ENCODE data around the gene RNF144A. TPM values are rescaled to one million over a fixed set of nuclear protein-coding genes. Genes with fewer than 3 reads are reported as not detected.

RNF144A gene
- total and polyA plus RNA-seq, 2 donors (not counting 3 experiments of a cell fraction or from before 2014, with no cell fraction given), result 9.7 to 28.8 TPM

DNA sequence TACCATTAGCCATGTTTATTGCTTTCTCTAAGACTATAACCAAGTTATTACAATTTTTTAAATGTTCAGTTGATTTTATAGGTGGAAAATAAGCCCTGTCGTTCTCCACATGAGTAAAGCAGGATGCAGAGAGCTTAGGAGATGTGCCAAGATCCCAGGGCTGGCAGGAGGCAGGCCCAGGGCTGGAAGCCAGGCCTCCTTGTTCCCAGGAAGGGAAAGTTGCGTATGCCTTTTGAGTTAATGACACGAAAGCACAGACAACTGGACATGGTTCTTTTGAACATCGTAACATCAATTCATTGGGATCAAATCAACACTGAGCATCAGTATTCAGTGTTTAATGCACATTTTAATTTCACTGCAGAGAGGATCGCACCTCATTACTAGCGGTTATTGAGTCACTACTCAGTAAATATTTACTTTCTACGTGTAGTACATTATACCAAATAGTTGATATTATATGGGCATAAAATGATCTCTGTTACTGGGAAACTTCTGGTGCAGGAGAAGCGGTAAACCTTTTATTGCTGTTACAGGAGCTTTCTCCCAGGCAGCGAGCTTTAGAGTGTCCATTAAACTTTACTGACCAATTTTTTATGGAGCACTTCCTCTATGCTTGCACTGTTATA, 60.0 kb downstream of the RNF144A start:
- FAIRE-seq (no peak), DNase-seq (ENCODE audit: low read depth, low spot score) (peak; percentile 47)
- Histone ChIP-seq H3K27ac (ENCODE audit: insufficient read depth, low read depth, low read length) (no peak overlapping the region), H3K27me3 (ENCODE audit: control insufficient read depth in 2 of 2, insufficient read depth in 2 of 2, low read length in 2 of 2) (no peaks in the 10 kb centered on the region), H3K79me2 (ENCODE audit: control insufficient read depth, insufficient read depth, low read length) (no peaks in the 10 kb centered on the region), H3K4me1 (ENCODE audit: control insufficient read depth, extremely low read depth, insufficient read depth, low read length) (peaks cover 19% of the 10 kb centered on the region), H3K4me3 (replicated peaks in 1 of 3; ENCODE audit: insufficient read depth in 1 of 3, low read depth in 1 of 3, low read length in 3 of 3) (no peak overlapping the region), H3K9me3 (replicated peaks; ENCODE audit: control insufficient read depth, insufficient read depth, low read length) (no peaks in the 10 kb centered on the region), H2AFZ (ENCODE audit: low read depth, low read length) (no peak overlapping the region), H3K4me2 (ENCODE audit: insufficient read depth, low read length) (no peak overlapping the region), H3K9ac (replicated peaks; ENCODE audit: extremely low read depth, insufficient read depth, low read length) (no peak overlapping the region), H3K9me1 (replicated peaks; ENCODE audit: control insufficient read depth, extremely low read depth, insufficient read depth, low read length) (no peaks in the 10 kb centered on the region), H4K20me1 (replicated peaks; ENCODE audit: control insufficient read depth, extremely low read depth, insufficient read depth, low read length) (no peaks in the 10 kb centered on the region), H3K36me3 (ENCODE audit: control insufficient read depth in 2 of 2, extremely low read depth in 1 of 2, insufficient read depth in 2 of 2, low read length in 2 of 2) (no peaks in the 10 kb centered on the region)
- TF ChIP-seq POLR2AphosphoS5 (IDR thresholded peaks at IDR 0.05; ENCODE audit: insufficient read depth, low read depth, low read length), result no peak
- TF ChIP-seq MYC (IDR thresholded peaks at IDR 0.05; ENCODE audit: low read depth, low read length), result no peak
- TF ChIP-seq JUN (IDR thresholded peaks at IDR 0.05; ENCODE audit: borderline replicate concordance, insufficient read depth, insufficient read length, low read depth), result no peak
- TF ChIP-seq, protein P1, sequence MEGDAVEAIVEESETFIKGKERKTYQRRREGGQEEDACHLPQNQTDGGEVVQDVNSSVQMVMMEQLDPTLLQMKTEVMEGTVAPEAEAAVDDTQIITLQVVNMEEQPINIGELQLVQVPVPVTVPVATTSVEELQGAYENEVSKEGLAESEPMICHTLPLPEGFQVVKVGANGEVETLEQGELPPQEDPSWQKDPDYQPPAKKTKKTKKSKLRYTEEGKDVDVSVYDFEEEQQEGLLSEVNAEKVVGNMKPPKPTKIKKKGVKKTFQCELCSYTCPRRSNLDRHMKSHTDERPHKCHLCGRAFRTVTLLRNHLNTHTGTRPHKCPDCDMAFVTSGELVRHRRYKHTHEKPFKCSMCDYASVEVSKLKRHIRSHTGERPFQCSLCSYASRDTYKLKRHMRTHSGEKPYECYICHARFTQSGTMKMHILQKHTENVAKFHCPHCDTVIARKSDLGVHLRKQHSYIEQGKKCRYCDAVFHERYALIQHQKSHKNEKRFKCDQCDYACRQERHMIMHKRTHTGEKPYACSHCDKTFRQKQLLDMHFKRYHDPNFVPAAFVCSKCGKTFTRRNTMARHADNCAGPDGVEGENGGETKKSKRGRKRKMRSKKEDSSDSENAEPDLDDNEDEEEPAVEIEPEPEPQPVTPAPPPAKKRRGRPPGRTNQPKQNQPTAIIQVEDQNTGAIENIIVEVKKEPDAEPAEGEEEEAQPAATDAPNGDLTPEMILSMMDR (IDR thresholded peaks at IDR 0.05; ENCODE audit: extremely low read depth in 1 of 2, insufficient read depth in 1 of 2, low read depth in 1 of 2, low read length in 2 of 2), result no peak
- TF ChIP-seq GATA2 (IDR thresholded peaks at IDR 0.05; ENCODE audit: insufficient read depth, insufficient read length, low read depth, low read length), result no peak
- TF ChIP-seq, protein P2, sequence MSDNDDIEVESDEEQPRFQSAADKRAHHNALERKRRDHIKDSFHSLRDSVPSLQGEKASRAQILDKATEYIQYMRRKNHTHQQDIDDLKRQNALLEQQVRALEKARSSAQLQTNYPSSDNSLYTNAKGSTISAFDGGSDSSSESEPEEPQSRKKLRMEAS (IDR thresholded peaks at IDR 0.05; ENCODE audit: insufficient read depth, insufficient read length), result no peak
- POLR2A ChIA-PET, result no interaction called here
- intact Hi-C loops (cut with micrococcal nuclease) (loop anchor here (2.0 kb wide), 2 partner anchors 60 kb away; partner anchors contain the start of gene RNF144A), dilution Hi-C loops (cut with MboI; ENCODE audit: extremely low pct_ligation_motif_present, low sequenced_read_pairs) (no loop called here)
- CTCF ChIA-PET, result interaction anchor here (0.7 to 1.4 kb wide), 4 partner anchors 15 to 61 kb away, joined by 3 to 6 read pairs (median 4); no protein-coding TSS in a partner anchor
- no TSS peak for BruUV-seq (replicated peaks)

Measured in endothelial cell of umbilical vein (primary cell).